AG08395 (cell line): ENCODE measurements around the gene NKIRAS1.
A peak's percentile ranks its signal among the peaks of the same experiment; 100 is the strongest.
"Not testable (repeated sequence)": the region's sequence is repeated elsewhere in the genome, so short reads cannot be mapped to it uniquely, and the experiment has no call there.

Experiments used
- DNase-seq: peaks from one replicate; pipeline ENCODE4 v3.0.0; 2012; ENCODE audit warnings: mixed read lengths, low spot score

Gene NKIRAS1

GRCh38 chr3:23940775-23941174 lies 24.0 kb upstream of the NKIRAS1 start:
- DNase-seq: no peak

- DNase-seq: no peak
Measured at GRCh38 chr3:23938688-23939087, 21.9 kb upstream of the NKIRAS1 start.

- DNase-seq: no peak
Measured at GRCh38 chr3:23937296-23937695, 20.5 kb upstream of the NKIRAS1 start.

DNA sequence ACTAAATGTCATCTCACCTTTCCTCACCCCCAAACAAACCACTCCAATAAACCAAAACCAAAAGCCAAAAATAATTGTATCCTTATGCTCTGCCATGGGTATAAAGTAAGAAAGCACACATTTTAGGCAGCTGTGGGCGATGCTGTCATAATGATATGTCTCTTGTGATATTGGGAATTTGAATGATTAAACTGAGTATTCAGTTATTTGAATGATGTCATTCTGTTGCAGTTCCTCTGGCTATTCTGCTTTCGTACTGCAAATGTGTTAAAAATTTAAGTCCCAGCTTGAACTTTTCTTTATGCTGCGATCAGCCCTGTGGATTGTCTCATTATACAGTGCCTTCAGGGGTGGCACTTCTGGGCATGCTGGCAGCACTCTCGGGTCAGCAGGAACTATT lies 17.5 kb upstream of the NKIRAS1 start:
- no peak for DNase-seq

GRCh38 chr3:23932571-23932970 lies 15.8 kb upstream of the NKIRAS1 start:
- DNase-seq: no peak

DNA sequence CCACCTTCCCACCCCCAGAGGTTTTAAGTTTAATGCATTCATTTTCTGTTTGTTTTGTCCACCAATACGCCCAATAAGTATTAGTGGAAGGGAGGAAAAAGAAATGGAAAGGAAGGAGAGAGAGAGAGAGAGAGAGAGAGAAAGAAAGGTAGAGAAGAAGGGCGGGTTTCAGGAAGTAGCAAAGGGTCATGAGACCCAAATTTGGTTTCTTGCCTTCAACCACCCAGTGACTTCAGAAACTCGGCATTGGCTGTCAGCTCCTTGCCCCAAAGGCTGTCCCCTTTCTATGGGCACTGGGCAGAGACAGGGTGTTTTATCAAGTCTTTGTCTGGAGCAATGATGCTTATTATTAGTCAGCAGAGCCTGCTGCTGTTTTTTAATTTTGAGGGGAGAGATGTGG lies 14.8 kb upstream of the NKIRAS1 start:
- no peak for DNase-seq

DNA sequence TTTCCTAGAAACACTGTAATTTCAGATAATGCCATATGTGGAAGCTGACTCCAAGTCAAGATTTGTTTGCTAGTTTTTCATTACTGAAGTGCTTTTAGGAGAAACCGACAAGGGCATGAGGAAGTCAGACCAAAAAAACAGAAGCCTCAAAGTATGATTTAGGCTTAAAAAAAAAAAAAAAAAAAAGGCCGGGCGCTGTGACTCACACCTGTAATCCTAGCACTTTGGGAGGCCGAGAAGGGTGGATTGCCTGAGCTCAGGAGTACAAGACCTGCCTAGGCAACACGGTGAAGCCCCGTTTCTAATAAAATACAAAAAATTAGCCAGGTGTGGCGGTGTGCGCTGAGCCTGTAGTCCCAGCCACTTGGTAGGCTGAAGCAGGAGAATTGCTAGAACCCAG lies 11.7 kb upstream of the NKIRAS1 start:
- DNase-seq: no peak

GRCh38 chr3:23926736-23927135 lies 9.9 kb upstream of the NKIRAS1 start:
- no peak for DNase-seq

GRCh38 chr3:23926246-23926645 lies 9.5 kb upstream of the NKIRAS1 start:
- no peak for DNase-seq

DNA sequence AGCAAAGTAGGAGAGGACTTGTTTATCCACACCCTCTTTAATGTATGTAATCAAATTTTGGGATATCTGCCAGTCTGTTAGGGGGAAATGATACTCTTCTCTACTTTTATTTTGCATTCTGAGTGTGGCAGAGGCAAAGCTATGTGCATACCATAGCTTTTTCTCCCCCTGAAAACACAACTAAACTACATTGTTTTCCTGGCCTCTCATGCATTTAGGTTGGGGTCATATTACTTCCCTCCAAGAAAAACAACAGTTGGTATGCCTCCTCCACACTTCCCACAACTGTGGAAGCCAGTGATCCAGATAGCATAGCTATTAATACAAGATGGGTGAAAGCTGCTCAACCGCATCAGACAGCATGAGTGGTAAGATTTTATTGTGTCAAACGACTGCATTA lies 7.0 kb upstream of the NKIRAS1 start:
- no peak for DNase-seq

DNA sequence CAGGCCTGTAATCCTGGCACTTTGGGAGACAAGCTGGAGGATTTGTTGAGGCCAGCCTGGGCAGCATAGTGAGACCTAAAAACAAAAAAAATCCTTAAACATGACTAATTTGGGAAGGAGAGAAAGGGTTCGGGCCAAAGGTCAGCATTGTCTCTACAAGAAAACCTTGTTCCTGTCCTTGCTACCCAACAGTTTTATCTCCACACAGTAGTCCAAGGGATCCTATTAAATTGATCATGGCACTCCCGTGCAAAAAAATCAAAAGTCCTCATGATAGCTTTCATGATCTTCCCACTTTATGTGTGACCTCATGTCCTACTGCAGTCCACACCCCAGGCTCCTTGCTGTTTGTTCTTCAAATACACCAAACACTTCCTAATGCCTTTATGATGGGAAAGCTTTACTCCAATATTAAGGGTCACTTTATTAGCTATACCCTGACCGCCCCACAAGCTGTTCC lies 4.3 kb upstream of the NKIRAS1 start:
- DNase-seq: no peak

DNA sequence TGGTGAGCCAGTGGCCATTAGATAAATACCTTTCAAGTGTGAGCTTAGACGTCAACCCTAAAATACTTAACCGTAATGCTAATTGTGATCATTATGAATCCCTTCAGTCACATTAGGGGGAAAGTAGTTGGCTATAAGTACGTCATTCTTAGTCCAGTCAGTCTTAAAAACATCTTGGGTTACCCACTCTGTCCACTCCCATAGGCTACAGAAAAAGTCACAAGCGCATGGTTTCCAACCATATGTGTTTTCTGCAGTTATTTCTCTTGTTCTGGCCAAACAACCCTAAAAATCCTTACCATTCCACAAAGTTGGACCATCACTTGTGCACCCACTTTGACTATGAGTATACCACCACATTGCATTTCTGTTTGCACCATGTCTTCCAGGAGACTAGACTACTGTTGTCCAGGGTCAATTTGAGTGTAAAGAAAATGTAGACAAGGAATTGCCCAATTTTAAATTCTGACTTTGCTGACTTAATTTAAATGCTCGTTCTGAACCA lies 3.4 kb upstream of the NKIRAS1 start:
- no peak for DNase-seq

GRCh38 chr3:23919628-23920027 lies 2.8 kb upstream of the NKIRAS1 start:
- DNase-seq: no peak

DNA sequence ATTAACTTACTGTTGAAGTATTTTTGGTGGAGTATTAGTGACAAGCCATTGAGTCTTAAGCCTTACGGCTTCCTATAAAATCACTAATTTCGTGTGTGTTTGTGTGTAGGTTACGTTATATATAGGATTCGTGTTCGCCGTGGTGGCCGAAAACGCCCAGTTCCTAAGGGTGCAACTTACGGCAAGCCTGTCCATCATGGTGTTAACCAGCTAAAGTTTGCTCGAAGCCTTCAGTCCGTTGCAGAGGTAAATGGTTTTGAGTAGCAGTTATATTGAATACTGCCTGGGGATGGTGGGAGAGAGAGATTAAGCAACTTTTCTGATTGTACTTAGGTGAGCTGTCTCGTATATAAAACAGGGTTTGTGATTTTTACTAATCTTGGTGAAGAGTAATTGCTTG lies 1.5 kb upstream of the NKIRAS1 start:
- DNase-seq: not testable (repeated sequence)

DNA sequence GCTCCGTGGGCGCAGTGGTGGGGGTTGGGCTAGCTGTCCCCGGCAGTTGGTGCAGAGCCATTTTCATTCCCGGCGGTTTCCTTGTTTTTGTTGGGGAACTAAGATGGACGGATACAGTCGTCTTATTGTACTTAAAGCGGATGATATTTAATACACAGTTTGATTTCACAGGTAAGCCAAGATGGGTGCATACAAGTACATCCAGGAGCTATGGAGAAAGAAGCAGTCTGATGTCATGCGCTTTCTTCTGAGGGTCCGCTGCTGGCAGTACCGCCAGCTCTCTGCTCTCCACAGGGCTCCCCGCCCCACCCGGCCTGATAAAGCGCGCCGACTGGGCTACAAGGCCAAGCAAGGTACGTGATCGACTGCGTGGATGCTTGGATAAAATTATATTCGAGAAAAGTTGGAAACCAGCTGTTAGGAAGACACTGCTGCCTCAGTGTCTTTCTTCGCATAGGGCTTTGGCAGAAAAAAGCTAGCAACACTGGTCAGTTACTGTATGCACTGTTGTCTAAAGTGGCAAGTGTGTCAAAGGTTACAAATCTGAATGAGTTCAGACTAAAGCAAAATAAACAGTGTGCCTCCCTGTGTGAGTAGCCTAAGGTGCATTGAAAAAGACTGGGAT lies 1.0 kb upstream of the NKIRAS1 start:
- peak; percentile 60 for DNase-seq

GRCh38 chr3:23916152-23916885 lies 471 bp downstream of the NKIRAS1 start:
- DNase-seq: peak; percentile 39

- DNase-seq: no peak
Measured at GRCh38 chr3:23915537-23916108, 1.2 kb downstream of the NKIRAS1 start.

GRCh38 chr3:23913873-23914743 lies 2.7 kb downstream of the NKIRAS1 start:
- no peak for DNase-seq

DNA sequence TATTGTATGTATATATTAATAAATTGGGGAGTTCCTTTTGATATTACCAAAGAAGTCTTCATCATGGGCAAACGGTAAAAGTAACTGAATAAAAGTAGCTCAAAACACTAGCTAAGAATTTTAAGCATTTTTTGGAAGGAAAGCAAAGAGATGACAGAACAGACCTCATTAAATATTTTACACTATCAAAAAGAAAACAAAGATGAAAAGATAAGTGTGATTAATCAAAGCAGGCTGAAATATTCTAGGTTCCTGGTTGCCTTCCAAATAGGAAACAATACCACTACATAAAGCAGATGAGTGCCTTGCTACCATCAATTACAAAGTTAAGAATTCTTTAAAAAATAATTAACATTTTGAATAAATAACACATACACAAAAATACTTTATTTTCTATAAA lies 3.6 kb downstream of the NKIRAS1 start:
- no peak for DNase-seq

GRCh38 chr3:23912335-23912734 lies 4.5 kb downstream of the NKIRAS1 start:
- DNase-seq: not testable (repeated sequence)

- DNase-seq: no peak
Measured at GRCh38 chr3:23911397-23911796, 5.4 kb downstream of the NKIRAS1 start.

- no peak for DNase-seq
Measured at GRCh38 chr3:23909341-23909740, 7.4 kb downstream of the NKIRAS1 start.
